Lower leg skin (tissue), 3 donors: Measurements from ENCODE around the gene CDK8.

Experiments used
- CTCF ChIP-seq, 3 donors: fragments of 450-650 bp; IDR thresholded peaks; one replicate each; pipeline ENCODE4 v1.5.1; 2016; ENCODE audit warnings: antibody characterized with exemption in 3 of 3, mild to moderate bottlenecking in 3 of 3, moderate library complexity in 2 of 3
- POLR2A ChIP-seq, 2 donors: fragments of 450-650 bp; IDR thresholded peaks; one replicate each; pipeline ENCODE4 v1.6.1; 2016 to 2017; ENCODE audit warnings: antibody characterized with exemption in 2 of 2, mild to moderate bottlenecking in 1 of 2, moderate library complexity in 1 of 2

- no peak for TF ChIP-seq CTCF (IDR thresholded peaks at IDR 0.05)
- TF ChIP-seq POLR2A (IDR thresholded peaks at IDR 0.05): no peak
Observed at GRCh38 chr13:26362261-26362660, 108.3 kb downstream of the CDK8 start.
